Measurements from ENCODE around the gene OSTM1. TPM values are rescaled to one million over a fixed set of nuclear protein-coding genes. Genes with fewer than 3 reads are reported as not detected.

Gene OSTM1, protein sequence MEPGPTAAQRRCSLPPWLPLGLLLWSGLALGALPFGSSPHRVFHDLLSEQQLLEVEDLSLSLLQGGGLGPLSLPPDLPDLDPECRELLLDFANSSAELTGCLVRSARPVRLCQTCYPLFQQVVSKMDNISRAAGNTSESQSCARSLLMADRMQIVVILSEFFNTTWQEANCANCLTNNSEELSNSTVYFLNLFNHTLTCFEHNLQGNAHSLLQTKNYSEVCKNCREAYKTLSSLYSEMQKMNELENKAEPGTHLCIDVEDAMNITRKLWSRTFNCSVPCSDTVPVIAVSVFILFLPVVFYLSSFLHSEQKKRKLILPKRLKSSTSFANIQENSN
- polyA plus RNA-seq = 82.2 and 103 TPM in 2 replicates

DNA sequence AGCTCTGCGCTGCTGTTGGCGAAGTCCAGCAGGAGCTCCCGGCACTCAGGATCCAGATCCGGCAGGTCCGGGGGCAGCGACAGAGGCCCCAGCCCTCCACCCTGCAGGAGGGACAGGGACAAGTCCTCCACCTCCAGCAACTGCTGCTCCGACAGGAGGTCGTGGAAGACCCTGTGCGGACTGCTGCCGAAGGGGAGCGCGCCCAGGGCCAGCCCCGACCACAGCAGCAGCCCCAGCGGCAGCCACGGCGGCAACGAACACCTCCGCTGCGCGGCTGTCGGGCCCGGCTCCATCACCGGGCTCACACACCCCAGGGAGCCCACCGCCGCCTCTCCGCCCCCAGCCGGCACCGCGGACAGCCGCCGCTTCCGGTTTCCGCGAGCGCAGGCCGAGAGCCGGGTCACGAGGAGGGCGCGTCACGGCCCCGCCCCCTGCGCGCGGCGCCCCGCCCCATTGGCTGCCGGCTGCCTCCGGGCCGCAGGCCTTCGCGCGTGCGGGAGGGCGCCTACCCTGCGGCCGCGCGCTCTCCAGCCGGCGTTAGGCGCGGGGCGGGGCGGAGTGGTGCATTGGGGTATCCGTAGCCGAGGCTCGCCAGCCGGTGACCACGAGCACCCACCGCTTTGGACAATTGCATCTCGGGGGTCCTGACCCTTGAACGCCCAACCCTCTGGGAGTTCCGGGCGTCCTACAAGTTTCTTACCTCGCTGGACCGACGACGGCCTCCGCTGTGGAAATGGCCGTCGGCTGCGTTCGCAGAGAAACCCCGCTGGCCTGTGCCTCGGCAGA is at the start of gene OSTM1:
Gene OSTM1 (minus strand): TSS at position 383 of the 786 bp plus-strand sequence. CDS start 90 bp downstream, at position 293.

Other genes with a start within 250 kb of the OSTM1 start
- gene SEC63, start 116.5 kb downstream of the OSTM1 start, polyA plus RNA-seq = 75.9 and 78.3 TPM in 2 replicates
- not detected in 2 replicates for gene NR2E1, start 91.3 kb upstream of the OSTM1 start, polyA plus RNA-seq
- gene SNX3, start 186.3 kb upstream of the OSTM1 start, polyA plus RNA-seq = 409 and 427 TPM in 2 replicates
- gene AFG1L, start 220.3 kb upstream of the OSTM1 start, polyA plus RNA-seq = 5.0 and 16.1 TPM in 2 replicates

Measured in Purkinje cell (primary cell).